ENCODE results near the gene RPS6KL1.

The RPS6KL1 gene

GRCh38 chr14:74951443-74952179 is 28.6 kb upstream of the RPS6KL1 start:
- no peak for DNase-seq (ENCODE audit: low spot score)

- no peak for DNase-seq (ENCODE audit: low spot score)
These were observed 27.9 kb upstream of the RPS6KL1 start for GRCh38 chr14:74950795-74951442.

- DNase-seq (ENCODE audit: low spot score): no peak
These were observed 27.0 kb upstream of the RPS6KL1 start for GRCh38 chr14:74949859-74950573.

- DNase-seq (ENCODE audit: low spot score): no peak
These were observed 26.1 kb upstream of the RPS6KL1 start for GRCh38 chr14:74949191-74949601.

GRCh38 chr14:74948228-74949175 is 25.4 kb upstream of the RPS6KL1 start:
- peak; percentile 6 for DNase-seq (ENCODE audit: low spot score)

GRCh38 chr14:74947353-74948227 is 24.5 kb upstream of the RPS6KL1 start:
- no peak for DNase-seq (ENCODE audit: low spot score)

GRCh38 chr14:74946659-74947281 is 23.7 kb upstream of the RPS6KL1 start:
- DNase-seq (ENCODE audit: low spot score): no peak

- DNase-seq (ENCODE audit: low spot score): peak; percentile 66
These were observed 23.0 kb upstream of the RPS6KL1 start for GRCh38 chr14:74945852-74946658.

GRCh38 chr14:74945261-74945851 is 22.3 kb upstream of the RPS6KL1 start:
- peak; percentile 38 for DNase-seq (ENCODE audit: low spot score)

GRCh38 chr14:74942608-74943007 is 19.5 kb upstream of the RPS6KL1 start:
- DNase-seq (ENCODE audit: low spot score): no peak

GRCh38 chr14:74942181-74942580 is 19.1 kb upstream of the RPS6KL1 start:
- no peak for DNase-seq (ENCODE audit: low spot score)

- peak; percentile 25 for DNase-seq (ENCODE audit: low spot score)
These were observed 18.6 kb upstream of the RPS6KL1 start for GRCh38 chr14:74941676-74942097.

GRCh38 chr14:74940956-74941565 is 18.0 kb upstream of the RPS6KL1 start:
- DNase-seq (ENCODE audit: low spot score): no peak

GRCh38 chr14:74938531-74939495 is 15.8 kb upstream of the RPS6KL1 start:
- no peak for DNase-seq (ENCODE audit: low spot score)

- DNase-seq (ENCODE audit: low spot score): no peak
These were observed 14.1 kb upstream of the RPS6KL1 start for GRCh38 chr14:74937171-74937570.

GRCh38 chr14:74936731-74937130 is 13.7 kb upstream of the RPS6KL1 start:
- no peak for DNase-seq (ENCODE audit: low spot score)

GRCh38 chr14:74936151-74936550 is 13.1 kb upstream of the RPS6KL1 start:
- DNase-seq (ENCODE audit: low spot score): no peak

GRCh38 chr14:74935360-74935680 is 12.3 kb upstream of the RPS6KL1 start:
- no peak for DNase-seq (ENCODE audit: low spot score)
